SK-N-DZ (cell line): ENCODE measurements around the gene DMAC2L.

ENCODE experiments used
- DNase-seq: peaks from one replicate; pipeline ENCODE4 v3.0.0-alpha.2; 2015; ENCODE audit warnings: low spot score

The DMAC2L gene

DNA sequence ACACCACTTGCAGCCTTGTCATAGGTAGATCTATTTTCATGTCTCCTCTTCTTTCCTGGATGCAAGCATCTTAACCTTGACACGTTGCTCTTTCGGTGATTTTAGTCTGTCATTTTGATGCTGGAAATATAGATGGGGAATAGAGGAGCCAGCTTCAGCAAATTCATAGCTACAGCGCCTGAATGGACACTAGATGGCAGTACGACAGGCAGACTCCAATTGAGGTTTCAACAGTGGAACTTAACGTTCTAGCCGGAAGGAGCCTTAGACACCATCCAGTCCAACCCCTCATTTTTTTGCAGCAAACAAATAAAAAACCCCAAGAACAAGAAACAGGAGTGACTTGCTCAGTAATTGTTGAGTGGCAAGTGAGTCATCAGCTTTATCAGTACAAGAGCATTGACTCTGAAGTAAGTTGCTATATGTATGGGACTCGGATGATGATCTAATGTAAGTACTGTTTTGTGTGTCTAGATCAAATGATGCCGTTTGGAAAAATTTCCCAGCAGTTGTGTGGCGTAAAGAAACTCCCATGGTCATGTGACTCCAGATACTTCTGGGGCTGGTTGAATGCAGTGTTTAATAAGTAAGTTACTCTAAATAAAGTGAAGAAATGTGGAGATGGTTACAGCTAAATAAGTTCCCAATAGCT, 9.0 kb downstream of the DMAC2L start:
- peak; percentile 77 for DNase-seq

DNA sequence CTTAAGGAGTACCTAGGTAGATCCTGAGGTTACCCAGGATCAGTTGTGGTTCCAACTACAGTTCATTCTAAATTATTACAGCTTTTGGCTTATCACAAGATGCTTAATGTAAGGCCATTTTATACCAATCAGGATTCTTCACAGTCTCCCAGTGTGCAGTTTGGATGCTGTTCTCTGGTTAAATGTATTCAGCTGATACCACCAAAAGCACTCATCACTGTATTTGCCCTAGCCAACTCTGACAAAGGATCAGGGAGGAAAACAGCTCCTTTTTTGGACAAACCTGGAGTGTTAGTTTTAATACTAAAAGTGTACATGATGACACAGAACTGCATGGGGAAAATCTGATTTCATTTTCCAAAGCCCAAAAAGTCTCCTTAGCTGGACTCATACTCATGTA, 19.5 kb downstream of the DMAC2L start:
- no peak for DNase-seq

DNA sequence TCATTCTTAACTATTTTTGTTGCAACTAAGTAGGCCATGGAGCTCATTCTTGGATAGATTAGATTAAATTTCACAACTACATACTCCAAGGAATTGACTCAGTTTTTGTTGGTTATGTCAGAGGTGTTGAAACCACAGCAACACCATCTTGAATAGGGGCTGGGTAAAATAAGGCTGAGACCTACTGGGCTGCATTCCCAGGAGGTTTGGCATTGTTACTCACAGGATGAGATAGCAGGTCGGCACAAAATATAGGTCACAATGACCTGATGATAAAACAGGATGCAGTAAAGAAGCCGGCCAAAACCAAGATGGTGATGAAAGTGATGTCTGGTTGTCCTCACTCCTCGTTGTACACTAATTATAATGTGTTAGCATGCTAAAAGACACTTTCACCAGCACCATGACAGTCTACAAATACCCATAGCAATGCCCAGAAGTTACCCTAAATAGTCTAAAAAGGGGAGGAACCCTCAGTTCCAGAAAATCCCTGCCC, 20.9 kb downstream of the DMAC2L start:
- DNase-seq = no peak

DNA sequence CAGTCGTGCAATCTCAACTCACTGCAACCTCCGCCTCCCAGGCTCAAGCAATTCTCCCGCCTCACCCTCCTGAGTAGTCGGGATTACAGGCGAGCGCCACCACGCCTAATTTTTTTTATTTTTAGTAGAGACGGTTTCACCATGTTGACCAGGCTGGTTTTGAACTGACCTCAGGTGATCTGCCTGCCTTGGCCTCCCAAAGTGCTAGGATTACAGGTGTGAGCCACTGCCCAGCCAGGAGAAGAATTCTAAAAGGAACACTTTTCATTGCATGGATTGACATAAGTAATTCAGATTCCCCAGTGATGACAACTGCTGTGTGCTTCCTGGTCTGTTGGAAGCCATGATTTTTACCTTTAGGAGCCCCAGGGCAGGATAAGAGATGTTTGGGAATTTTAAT, 22.1 kb downstream of the DMAC2L start:
- DNase-seq = no peak

DNA sequence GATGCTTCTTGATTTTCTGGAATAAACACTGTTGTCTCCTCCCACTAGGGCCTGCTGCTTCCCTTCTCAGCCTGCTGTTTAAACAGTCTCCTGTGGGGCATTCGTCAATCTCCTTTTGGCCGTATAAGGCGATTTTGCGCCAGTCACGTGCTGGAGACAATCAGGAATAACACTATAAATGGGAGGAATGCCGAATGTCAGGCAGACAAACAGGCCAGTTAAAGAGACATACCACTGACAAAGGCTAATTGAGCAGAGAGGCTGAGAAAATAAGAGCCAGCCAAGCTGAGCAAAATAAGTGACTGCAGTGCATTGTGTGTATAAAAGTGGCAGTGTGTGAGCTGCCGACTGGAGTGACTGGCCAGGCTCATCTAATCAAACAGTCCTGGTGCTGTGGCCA, 23.3 kb downstream of the DMAC2L start:
- peak; percentile 91 for DNase-seq

DNA sequence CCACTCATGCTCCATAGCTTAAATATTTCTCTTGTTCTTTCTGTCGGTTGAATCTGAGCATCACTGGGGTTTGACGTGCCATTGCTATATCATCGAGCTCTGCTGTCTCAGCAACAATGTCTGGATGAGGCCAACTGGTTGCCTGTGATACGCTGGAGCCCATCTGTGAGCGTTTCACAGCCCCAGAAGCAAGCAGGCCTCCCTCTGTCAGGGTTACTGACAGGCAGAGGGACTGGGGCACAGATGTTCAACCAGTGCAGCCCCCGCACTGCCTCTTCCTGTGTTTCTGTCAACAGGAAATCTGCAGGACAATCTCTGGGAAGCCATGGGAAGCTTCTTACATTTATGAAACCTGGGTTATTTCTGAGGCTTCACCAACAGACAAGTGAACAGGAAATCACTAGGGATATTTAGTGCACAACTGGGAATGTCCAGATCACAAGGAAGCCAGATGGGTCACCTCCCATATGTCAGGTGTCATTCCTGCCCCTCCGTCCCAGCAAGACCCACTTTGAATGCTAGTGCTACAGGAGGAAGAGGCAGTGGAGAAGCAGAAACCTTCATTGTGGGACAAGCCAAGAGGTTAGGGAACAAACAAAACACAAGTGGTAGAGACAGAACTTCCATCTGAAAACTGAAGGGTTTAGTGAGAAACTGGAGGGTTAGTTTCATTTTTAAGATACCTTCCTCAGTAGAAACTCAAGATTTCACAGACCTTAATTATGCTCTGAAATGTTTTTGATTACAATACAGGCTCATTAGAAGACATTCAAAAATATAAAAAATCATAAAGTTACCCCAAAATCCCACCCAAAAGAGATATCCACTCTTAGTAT, 24.1 kb downstream of the DMAC2L start:
- DNase-seq = peak; percentile 69

DNA sequence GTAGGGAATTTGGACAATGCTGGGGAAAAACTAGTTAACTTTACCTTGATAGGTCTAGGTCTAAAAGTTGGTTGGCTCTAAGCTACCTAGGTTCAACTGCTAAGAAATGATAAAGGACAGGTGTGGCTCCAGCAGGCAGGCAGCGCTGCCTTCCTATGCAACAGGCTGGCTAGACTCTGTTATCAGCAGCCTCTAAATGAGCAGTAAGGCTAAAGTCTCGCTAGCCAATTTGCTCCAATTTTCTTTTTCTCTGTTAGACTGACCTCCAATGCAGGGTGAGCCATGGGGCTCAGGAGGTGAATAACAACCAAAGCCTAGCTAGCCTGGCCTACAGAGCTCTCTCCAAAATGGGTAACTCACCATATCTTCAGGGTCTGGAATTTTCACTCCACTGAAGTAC, 26.5 kb downstream of the DMAC2L start:
- no peak for DNase-seq

DNA sequence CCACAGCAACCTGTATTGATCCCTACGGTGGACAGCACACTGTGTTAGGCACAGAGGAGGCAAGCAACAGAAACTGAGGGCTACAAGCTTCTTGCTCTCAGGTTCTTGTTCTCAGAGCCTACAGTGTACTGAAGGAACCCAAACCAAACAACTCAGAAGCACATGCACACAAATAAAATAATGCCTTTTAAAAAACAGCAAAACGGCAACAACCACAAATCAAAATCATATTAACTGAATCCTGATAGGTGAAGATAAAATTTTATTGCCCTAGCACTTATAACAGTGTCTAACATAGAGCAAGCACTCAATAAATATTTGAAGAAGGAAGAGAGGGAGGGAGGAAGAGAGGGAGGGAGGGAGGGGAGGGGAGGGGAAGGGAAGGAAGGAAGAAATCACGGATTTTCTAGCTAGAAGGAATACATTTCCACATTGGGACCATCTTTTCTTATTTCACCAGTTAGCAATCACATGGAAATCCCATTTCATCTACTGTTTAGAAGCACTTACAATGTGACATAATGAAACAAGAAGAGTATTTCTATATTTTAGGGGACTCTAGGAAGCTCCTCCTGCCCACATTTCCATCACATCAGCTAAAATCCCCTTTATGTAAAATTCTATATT, 27.2 kb downstream of the DMAC2L start:
- DNase-seq = no peak

DNA sequence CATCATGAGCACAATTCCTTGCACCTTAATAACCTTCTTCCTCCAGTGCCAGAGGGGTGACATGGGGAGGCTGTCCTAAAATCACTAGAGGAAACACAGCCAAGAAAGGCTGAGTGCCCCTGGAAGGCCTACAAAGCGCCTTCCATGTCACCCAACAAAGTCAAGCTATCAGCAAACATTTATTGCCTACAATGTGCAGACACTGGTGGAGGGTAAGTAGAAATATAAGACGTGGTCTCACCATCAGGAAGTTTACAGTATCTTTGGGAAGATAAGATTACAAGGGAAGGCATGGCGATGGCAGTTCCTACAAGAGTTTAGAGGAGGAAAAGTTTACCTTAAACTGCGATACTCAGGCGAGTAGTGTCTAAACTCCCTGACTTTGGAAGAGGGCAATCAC, 27.9 kb downstream of the DMAC2L start:
- DNase-seq = no peak

DNA sequence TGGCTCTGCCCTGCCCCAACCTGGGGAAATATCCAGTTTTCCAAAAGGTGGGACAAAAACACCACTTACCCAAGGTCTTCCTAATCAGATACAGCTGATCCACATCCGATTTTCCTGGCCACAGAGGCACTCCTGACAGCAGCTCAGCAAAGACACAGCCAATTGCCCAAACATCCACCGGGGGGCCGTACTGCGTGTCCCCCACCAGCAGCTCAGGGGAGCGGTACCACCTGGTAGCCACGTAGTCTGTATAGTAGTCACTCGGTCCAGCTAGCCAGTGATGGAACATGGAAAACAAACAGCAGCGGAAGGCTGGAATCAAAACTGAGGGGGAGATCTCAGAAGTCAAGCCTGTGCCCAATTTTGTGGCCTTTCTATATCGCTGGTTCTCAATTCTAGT, 28.8 kb downstream of the DMAC2L start:
- DNase-seq = peak; percentile 21

DNA sequence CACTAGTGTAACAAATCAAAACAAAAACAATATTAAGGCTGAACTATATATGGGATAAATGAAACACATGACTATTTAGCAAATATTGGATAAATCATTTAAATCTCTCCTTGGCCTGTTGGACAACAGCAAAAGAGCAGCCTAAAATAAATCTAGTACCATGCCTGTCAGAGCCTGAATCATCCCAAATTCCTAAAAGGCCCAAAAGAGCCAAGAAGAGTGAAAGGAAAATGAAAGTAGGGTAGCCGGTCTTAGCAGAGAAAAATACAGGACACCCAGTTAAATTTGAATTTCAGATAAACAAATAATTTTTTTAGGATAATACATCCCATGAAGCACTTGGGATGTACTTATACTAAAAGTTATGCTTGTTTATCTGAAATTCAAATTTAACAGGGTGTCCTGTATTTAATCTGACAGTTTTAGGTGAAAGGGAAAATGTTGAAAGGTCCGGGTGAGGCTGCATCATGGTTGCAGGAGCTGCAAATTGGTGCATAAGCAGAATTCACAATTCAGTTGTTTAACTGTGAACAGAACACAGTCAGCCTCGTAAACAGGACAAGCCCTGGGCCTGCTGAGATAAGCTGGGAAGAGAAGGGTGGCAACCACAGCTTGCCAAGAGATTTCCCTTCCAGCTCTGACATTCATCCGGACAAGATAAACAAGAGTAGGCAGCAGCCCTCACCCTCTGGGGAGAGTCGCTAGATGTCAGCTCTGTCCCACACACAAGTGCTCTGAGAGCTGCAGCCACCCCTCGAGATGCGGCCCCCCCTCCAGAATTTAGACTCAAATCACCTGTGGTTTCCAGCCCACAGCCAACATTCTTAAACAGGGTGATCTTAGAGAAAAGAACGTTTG, 30.3 kb downstream of the DMAC2L start:
- peak; percentile 22 for DNase-seq

DNA sequence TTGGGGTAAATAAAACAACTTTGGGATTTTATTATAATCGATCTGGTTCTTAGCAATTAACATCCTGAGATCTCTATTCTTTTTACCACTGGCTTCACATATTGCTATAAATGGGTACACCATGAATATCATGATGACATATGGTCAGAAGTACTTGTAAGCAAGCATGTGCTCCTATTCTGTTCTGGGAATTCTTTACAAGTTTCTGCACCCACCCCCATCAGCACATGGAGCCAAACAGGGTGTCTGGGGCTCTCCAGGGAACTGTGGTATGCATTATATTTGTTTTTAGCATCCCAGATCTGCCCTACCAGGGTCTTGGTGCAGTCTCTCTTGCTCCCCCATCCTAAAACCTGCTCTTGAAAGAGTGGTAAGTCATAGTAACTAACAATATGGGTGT, 31.3 kb downstream of the DMAC2L start:
- no peak for DNase-seq

DNA sequence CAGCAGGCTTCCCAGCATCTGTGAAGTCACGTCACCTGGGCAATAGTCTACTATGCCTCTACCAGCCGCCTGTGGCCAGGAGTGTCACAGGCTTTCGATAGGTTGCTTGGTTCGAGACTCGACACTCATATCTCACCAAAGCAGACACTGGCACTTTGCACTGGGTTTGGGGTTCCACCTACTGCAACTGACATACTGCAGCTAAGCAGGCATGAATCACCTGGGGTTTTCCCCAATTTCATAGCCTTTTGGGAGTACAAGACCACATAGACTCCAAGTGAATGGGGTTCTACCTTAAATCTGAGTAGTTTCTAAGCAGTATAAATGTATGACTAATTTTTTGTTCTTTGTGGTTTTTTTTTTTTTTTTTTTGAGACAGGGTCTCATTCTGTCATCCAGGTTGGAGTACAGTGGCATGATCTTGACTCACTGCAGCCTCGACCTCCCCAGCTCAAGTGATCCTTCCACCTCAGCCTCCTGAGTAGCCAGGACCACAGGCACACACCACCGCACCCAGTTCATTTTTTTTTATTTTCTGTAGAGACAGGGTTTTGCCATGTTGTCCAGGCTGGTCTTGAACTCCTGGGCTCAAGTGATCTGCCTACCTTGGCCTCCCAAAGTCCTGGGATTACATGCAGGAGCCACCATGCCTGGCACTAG, 32.1 kb downstream of the DMAC2L start:
- DNase-seq = no peak

DNA sequence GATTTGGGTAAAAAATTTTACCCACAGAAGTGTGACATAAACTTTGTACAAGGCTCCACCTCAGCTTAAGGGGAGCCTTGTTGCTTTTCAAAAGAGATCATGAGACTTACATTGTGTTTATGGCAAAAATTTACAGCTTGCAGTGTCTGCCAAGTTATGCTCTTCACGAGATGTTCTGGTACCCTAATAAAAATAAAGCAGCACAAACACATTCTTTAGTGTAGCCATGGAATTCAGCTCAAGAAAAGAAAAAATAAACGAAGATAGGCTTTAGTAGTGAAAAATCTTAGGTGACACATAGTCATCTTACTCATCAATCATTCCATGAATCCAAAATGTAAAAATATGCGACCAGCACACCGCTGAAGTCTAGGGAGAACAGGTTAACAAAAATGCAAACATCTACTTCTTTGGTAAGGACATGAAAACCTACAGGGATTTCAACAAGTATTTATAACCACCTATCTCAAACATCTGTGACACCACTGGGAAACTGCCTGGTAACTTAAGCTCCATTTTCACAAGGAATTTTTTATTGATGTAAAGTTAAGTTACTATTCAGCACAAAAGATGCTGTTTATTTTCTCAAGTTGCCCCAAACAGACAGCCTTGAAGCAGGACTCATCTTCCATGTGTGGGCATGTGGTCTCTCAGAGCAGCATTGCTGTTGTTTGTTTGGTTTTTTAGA, 32.9 kb downstream of the DMAC2L start:
- no peak for DNase-seq

DNA sequence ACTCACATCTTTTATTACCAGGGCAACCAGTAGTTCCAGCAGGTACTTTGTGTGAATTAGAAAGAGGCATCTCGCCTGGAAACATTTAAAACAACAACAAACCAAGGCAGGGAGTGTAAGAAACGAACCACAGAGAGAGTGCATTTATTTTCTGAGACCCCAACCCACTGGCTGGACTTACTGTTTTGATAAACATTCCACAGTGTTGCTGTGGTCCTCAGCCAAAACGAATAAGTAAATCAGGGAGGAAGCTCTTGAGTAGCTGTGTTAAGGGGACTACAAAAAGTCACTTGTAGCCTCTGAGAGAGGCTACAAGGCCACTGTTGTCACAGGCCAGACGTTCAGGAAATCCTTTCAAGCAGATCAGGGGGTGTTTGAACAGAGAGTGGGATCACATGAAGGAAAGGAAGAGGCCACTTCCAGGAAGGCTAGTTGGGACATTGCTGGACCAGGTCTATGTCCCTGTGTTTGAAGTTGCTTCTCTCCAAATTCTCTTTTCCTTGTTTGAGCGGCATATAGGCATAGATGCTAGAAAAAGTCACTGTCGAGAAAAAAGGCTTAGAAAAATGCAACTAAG, 33.8 kb downstream of the DMAC2L start:
- DNase-seq = no peak

DNA sequence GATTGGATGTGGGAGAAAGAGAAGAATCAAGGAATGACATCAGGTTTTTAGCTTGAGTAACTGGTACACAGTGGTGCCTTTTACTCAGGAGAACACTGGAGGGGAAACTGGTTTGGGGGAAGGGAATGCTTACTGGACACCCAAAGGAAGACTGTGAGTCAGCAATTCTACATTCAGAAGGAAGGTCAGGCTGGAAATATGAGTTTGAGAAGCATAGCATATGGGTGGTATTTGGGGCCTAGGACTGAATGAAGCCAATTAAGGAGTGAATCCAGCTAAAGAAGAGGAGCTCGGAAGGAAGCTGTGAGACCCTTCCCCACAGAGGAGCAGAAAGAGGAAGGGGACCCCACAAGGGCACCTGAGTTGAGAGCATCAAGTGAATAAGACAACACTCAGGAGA, 35.4 kb downstream of the DMAC2L start:
- DNase-seq = no peak

DNA sequence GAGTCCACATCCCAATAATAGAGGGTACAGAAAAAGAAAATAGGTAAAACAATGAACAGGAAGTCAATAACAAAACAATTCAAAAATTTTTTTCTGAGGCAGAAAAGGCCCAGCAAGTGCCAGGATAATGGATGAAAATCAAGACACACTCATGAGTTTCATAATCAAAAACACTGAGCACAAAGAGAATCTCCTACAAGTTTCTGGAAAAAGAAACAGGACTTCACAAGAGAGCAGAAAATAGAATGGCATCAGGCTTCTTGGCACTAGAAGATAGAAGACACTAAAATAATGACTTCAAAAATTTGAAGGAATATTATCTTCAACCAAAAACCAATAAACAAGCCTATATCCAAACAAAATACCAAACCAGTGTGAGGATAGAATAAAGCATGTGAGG, 36.8 kb downstream of the DMAC2L start:
- no peak for DNase-seq

DNA sequence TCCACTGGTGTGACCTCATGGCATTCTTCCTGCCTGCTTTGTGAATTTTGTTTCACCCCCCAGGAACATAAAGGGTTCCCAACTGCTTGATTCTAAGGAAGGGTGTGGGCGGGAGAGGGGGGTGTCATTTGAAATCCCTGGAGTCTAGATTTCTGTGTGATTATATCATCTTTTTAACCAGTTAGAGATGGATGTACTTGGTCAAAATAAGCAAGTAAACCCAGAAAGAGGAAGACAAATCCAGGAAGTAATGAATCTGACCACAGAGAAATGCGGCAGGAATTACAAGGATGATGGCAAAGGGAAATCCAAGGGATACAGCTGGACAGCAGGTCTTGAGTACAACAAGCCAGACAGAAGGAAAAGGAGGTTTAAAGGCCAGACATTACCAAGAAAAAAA, 38.9 kb downstream of the DMAC2L start:
- DNase-seq = no peak

DNA sequence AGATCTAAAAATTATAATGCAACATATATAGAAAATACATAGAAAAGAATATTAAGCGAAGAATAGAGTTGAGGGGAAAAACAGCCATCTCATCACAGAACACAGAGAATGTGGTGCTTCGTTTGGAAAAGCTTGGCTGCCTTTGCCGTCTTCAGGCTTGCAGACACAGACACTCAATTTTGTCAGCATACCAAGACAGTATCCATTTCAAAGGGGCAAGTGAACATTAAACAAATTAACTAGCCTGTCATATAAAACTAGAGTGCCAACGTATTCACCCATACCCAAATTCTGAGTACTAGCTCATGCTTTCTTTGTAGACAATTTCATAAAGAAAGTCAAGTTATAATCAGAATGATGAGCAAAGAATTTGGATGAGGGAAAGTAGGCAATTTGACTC, 40.5 kb downstream of the DMAC2L start:
- DNase-seq = no peak

DNA sequence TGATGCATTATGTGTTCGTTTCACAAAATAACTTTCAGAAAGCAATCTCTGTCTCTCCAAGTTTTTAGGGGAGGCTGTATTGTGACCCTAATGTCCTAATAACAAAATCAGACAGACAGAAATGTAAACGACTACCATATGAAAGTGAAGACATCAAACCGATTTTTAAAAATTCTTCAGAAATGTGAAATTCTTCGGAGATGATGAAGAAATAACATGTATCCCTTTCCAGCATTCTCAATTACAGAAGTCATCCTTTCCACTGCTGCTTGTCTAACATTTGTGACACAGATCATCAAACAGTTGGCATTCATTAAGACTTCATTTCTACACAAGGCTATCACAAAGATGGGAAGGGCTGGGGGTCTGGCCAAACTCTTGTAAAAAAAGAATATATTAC, 41.0 kb downstream of the DMAC2L start:
- no peak for DNase-seq
